Endothelial cell of umbilical vein (primary cell): ENCODE data around the gene POLE.

Source experiments
- CTCF ChIP-seq, 2 donors: IDR thresholded peaks; 1 replicate in 1 of 2; 2 replicates in 1 of 2; pipeline ENCODE4 v1.5.1; 2011; ENCODE audit warnings: low read length in 2 of 2, mild to moderate bottlenecking in 2 of 2, moderate library complexity in 2 of 2, control low read depth in 1 of 2, inconsistent platforms in 1 of 2, low read depth in 1 of 2; ENCODE audit not compliant: insufficient read depth in 1 of 2; ENCODE audit errors: extremely low read depth in 1 of 2
- EZH2 ChIP-seq: IDR thresholded peaks from 2 replicates; pipeline ENCODE4 v1.6.1; 2012; ENCODE audit warnings: borderline replicate concordance, low read depth, mild to moderate bottlenecking, moderate library complexity, low read length, inconsistent platforms; ENCODE audit not compliant: severe bottlenecking
- FOS ChIP-seq: IDR thresholded peaks from 2 replicates; pipeline ENCODE4 v1.6.1; 2011; ENCODE audit warnings: mild to moderate bottlenecking, low read length, moderate library complexity, borderline replicate concordance; ENCODE audit not compliant: insufficient read depth
- MYC ChIP-seq: IDR thresholded peaks from one replicate; pipeline ENCODE4 v1.6.1; 2011; ENCODE audit warnings: mild to moderate bottlenecking, low read depth, low read length
- POLR2A ChIP-seq: IDR thresholded peaks from 2 replicates; pipeline ENCODE4 v1.6.1; 2012; ENCODE audit warnings: low read depth, mild to moderate bottlenecking, control low read depth, low read length
- POLR2AphosphoS5 ChIP-seq: IDR thresholded peaks from 2 replicates; pipeline ENCODE4 v1.6.1; 2012; ENCODE audit warnings: low read depth, mild to moderate bottlenecking, control low read depth, low read length, moderate library complexity; ENCODE audit not compliant: insufficient read depth

GRCh38 chr12:132610866-132611602 lies 76.1 kb downstream of the POLE start:
- no peak for TF ChIP-seq CTCF (IDR thresholded peaks at IDR 0.05; ENCODE audit: extremely low read depth in 1 of 2, insufficient read depth in 1 of 2, low read depth in 1 of 2, low read length in 2 of 2)
- TF ChIP-seq FOS: no peak
- TF ChIP-seq EZH2: no peak
- TF ChIP-seq POLR2A: no peak
- no peak for TF ChIP-seq MYC
- no peak for TF ChIP-seq POLR2AphosphoS5
